HG03045 (cell line): Measurements from ENCODE around the gene STAT5B.
A peak's percentile ranks its signal among the peaks of the same experiment; 100 is the strongest.
"Not testable (repeated sequence)": the region's sequence is repeated elsewhere in the genome, so short reads cannot be mapped to it uniquely, and the experiment has no call there.

Experiments
- ATAC-seq: cut with Tn5 transposase; IDR thresholded peaks from one replicate; pipeline ENCODE4 v1.9.1; 2021; ENCODE audit warnings: mild to moderate bottlenecking, moderate library complexity; ENCODE audit not compliant: unreplicated experiment

Gene STAT5B

DNA sequence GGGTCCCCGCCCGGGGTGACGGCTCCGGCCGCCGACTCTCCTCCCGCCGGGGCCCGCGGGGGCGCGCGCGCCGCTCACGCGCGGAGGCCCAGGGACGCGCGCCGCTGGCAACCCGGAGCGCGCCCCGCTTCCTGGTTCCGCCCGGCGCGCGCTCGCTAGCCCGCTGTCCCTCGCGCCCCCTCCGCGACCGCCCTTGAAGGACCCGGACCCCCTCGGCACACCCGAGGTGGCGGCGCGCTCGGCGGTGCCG, at the start of gene STAT5B:
TSS of gene STAT5B (minus strand) at position 33 of the 250 bp plus-strand sequence. CDS start 44,264 bp downstream, outside the sequence.
- ATAC-seq: peak; percentile 56

DNA sequence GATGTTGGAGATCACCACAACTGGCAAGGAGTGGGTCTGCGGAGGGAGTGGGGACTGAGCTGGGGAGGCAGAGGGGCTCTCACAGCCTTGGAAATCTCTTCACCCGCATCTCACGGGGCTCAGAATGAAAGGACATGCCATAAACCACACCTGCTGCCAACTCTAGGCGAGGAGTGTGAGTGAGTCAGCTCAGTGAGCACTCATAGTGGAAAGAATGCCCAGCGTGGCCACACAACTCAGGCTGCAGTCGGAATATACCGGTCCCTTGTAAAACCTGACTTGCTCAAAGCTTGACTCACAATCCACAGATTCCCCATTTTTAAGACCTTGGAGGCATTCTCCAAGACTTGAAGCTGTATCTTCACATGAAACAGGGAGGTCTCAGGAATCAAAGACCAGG, 48.8 kb upstream of the STAT5B start:
- no peak for ATAC-seq

DNA sequence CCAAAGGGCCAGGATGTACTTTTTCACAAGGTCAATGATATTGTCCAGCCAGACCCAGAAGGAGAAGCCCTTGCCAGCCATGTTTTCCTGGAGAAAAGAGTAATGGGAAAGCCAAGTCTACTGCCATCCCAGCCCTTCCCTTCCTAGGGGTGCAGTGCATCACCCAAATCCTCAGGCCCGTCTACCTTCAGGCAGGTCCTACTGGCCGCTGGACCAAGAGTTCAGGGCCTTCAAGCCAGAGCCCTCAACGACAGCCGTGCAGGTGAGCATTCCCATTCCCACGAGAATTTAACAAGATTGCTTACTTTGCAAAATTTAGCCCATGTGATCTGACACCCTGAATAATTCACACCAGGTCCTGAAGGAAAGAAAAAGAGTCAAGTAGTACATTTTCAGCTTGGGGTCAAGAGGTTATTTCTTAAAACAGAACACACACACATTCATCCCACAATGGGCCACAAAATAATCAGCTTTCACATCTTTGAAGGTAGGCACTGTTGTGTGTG, 47.1 kb upstream of the STAT5B start:
- ATAC-seq: no peak

DNA sequence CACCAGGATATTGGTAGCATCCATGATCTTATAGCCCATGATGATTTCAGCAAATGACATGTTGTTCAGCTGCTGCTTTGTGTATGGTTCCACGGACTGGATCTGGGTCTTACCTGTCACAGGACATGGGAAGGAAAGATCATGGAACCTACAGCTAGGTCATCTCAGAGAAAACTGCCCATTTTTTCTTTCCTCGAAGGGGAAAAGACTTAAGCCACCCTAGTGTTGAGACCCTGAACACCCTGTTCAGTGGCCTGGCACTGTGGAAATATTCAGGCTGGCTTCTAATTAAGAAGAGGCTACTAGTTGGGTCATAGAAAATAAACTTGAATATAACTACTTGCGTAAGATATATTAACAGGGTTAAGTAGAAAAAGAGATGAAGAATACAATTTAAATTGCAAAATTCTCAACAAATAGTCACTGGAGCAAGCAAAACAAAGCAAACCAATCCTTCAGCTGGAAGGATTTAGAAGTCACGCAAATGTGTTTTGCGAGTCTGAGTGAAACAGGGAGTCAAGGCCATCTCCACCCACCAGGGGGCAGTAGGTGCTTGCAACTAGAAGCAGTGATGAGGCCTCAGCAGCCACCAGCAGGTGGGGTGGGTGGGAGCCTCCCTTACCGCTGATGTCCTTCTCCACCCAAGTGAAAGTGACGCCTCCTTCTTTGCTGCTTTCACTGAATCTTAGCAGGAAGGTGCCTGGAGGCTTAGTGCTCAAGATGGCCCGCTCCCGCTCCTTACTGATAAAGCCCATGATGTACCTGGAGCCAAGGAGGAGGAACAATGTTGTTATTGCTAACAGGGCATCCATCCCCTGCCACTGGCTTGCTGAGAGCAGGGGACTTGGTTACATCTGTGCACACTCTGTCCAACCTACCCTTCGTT, 46.4 kb upstream of the STAT5B start:
- ATAC-seq: peak; percentile 80

DNA sequence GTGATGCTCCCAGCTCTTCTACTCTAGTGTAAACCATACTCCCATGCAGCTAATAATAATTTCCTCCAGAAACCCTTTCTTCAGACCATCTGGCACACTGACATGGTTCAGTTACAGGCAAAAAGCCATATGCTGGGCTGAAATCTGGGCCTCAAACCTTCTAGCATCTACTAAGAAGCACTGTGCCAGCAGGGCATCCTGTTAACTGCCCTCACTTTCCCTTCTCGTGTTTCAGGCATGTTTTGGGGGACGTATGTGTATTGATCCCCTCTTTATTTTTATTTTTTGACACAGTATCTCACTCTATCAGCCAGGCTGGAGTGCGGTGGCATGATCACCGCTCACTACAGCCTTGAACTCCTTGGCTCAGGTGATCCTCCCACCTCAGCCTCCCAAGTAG, 45.4 kb upstream of the STAT5B start:
- ATAC-seq: no peak

DNA sequence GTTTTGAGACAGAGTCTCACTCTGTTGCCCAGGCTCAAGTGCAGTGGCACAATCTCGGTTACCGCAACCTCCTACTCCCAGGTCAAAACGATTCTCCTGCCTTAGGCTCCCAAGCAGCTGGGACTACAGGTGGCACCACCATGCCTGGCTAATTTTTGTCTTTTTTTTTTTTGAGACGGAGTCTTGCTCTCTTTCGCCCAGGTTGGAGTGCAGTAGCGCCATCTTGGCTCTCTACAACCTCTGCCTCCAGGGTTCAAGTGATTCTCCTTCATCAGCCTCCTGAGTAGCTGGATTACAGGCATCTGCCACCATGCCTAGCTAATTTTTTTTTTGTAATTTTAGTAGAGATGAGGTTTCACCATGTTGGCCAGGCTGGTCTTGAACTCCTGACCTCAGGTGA, 41.8 kb upstream of the STAT5B start:
- not testable (repeated sequence) for ATAC-seq

DNA sequence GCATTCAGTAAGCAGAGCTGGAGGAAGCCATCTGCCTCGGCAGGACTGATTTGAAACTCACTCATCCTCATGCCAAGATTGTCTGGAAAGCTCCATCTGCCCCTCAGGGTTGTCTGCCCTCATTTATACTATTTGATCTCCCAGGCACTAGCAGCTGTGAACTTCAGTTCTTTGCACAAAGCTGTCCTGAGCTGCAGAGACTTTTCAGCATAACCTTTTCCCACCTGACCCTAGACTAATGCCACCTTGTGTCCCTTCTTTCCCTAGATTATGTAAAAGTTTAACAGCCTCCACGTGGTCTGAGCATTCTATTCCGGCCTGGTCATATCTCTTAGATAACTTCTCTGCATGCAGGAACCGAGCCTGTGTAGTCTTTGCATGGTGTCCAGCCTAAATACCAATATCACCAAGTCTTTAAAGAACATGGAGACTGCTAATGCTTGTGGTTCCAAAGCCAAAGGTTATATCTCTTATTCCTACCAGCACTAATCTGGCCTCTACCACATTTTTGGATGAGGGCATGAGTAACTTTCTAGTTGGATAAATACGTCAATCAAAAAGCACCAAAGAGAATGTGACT, 41.2 kb upstream of the STAT5B start:
- ATAC-seq: no peak

GRCh38 chr17:42316755-42317154, 40.6 kb upstream of the STAT5B start:
- no peak for ATAC-seq

GRCh38 chr17:42315402-42316156, 39.4 kb upstream of the STAT5B start:
- no peak for ATAC-seq

GRCh38 chr17:42313773-42314566, 37.8 kb upstream of the STAT5B start:
- no peak for ATAC-seq

DNA sequence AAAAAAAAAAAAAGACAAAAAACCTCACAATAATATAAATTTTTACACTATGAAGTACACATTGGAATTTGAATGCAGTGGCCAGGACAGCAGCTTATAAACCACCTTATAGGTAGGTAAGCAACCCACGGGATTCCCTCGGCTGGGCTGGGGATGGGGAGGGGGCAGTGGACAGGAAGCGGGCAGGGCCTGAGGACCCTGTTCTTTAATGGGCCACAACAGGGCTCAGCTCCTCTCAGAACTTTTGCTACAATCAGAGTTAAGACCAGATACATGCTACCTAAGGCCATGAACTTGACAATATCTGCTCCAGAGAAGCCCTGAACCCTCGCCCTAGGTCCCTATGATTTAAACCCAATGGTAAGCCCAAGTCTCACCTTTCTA, 37.2 kb upstream of the STAT5B start:
- no peak for ATAC-seq

- ATAC-seq: no peak
Observed at GRCh38 chr17:42312285-42313130, 36.3 kb upstream of the STAT5B start.

- ATAC-seq: no peak
Observed at GRCh38 chr17:42312035-42312284, 35.8 kb upstream of the STAT5B start.

DNA sequence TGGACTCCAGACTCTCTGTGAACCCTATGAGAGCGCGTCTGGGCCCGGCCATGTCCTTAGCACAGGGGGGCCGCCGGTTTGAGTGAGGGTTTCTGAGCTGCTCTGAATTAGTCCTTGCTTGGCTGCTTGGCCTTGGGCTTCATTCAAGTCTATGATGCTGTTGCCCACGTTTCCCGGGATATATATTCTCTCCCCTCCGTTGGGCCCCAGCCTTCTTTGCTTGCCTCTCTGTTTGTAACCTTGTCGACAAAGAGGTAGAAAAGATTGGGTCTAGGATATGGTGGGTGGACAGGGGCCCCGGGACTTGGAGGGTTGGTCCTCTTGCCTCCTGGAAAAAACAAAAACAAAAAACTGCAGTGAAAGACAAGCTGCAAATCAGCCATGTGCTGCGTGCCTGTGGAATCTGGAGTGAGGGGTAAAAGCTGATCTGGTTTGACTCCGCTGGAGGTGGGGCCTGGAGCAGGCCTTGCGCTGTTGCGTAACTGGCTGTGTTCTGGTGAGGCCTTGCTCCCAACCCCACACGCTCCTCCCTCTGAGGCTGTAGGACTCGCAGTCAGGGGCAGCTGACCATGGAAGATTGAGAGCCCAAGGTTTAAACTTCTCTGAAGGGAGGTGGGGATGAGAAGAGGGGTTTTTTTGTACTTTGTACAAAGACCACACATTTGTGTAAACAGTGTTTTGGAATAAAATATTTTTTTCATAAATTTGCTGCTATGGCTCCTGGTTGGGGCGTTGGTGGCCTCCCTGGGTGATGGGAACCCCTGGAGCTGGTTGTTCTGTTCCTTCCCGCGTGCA, 35.2 kb upstream of the STAT5B start:
- ATAC-seq: no peak

GRCh38 chr17:42310787-42311215, 34.6 kb upstream of the STAT5B start:
- ATAC-seq: no peak

DNA sequence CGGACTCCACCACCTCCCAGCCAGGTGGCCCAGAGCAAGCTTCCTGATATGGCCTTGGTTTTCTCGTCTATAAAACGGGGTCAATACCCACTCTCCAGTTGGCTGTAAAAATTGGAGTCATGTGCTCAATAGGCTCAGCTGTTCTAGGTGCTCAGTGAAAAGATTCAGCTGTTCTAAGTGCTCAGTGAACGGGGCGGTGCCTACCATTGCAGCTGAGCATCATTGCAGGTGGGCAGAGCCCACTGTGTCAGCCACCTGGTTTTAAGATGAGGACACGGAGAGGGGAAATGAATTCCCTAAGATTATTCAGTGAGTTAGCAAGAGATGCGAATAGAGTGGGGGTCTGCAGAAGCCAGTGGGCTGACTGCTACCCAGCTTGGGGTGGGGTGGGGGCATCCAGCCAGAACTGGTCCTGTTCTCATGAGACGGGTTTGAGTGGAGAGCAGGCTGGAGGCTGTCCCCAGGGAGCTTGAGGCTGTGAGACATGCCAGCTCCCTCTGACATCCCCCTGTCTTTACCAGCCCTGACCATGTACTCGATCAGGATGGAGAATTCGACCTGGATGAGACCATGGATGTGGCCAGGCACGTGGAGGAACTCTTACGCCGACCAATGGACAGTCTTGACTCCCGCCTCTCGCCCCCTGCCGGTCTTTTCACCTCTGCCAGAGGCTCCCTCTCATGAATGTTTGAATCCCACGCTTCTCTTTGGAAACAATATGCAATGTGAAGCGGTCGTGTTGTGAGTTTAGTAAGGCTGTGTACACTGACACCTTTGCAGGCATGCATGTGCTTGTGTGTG, 34.0 kb upstream of the STAT5B start:
- no peak for ATAC-seq

DNA sequence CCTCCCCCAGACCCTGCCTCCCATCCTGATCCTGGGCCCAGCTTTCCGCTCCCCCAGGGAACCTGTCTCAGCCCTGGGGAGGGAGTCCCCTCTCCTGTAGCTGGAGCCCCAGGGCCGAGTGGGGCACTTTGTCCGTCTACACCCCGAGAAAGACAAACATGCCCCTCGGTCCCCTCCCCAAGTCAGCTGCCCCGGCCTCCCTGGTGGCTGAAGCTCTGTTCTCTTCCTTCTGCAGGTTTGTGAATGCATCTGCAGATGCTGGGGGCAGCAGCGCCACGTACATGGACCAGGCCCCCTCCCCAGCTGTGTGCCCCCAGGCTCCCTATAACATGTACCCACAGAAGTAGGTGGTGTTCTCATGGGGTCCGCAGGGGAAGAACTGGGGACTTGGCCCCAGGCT, 33.0 kb upstream of the STAT5B start:
- ATAC-seq: no peak

- ATAC-seq: no peak
Observed at GRCh38 chr17:42308446-42308845, 32.3 kb upstream of the STAT5B start.
